ENCODE measurements around the gene WDR49.

WDR49 gene

DNA sequence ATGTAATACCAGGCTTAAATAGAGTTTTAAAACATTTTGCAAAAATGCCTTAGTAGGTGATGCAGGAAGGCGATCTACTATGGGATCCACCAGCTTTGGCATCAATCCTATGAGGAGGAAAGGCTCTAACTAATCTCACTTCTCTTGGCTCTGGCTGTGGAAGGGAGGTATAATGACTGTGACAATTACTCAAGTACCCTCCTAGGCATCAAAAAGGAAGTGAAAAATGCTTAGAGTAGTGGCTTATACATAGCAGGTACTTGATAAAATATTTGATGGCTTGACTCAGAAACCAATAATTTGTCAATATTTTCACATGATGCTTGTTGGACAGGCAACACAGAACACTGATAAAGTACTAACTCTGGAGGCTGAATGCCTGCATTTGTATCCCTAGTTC lies 145.8 kb downstream of the WDR49 start:
- no peaks in the 10 kb centered on the region for H3K27me3 ChIP-seq (ENCODE audit: insufficient read depth, low read length)
- H2AFZ ChIP-seq (ENCODE audit: low read length) = no peak overlapping the region
- no peaks in the 10 kb centered on the region for H3K9me3 ChIP-seq (ENCODE audit: low read length)
- no peaks in the 10 kb centered on the region for H3F3A ChIP-seq (ENCODE audit: insufficient read depth, low read length)
- no peaks in the 10 kb centered on the region for H3K9me2 ChIP-seq (ENCODE audit: low read depth, low read length)
- H4K20me1 ChIP-seq (ENCODE audit: insufficient read depth, low read length) = no peaks in the 10 kb centered on the region
- H3K27ac ChIP-seq (ENCODE audit: low read depth, low read length, poor library complexity, severe bottlenecking) = no peak overlapping the region
- H3K36me3 ChIP-seq (ENCODE audit: insufficient read depth, low read length) = no peaks in the 10 kb centered on the region
- H3K79me2 ChIP-seq (ENCODE audit: insufficient read depth, low read length) = no peaks in the 10 kb centered on the region
- H3K4me3 ChIP-seq (ENCODE audit: low read depth, low read length, poor library complexity, severe bottlenecking) = no peak overlapping the region
- H3K4me1 ChIP-seq (ENCODE audit: insufficient read depth, low read length, severe bottlenecking) = no peaks in the 10 kb centered on the region
- no peak overlapping the region for H3K9ac ChIP-seq (ENCODE audit: low read length)
- no peak for TF ChIP-seq EZH2 (IDR thresholded peaks at IDR 0.05; ENCODE audit: borderline replicate concordance, low read length)
- TF ChIP-seq, protein P1, sequence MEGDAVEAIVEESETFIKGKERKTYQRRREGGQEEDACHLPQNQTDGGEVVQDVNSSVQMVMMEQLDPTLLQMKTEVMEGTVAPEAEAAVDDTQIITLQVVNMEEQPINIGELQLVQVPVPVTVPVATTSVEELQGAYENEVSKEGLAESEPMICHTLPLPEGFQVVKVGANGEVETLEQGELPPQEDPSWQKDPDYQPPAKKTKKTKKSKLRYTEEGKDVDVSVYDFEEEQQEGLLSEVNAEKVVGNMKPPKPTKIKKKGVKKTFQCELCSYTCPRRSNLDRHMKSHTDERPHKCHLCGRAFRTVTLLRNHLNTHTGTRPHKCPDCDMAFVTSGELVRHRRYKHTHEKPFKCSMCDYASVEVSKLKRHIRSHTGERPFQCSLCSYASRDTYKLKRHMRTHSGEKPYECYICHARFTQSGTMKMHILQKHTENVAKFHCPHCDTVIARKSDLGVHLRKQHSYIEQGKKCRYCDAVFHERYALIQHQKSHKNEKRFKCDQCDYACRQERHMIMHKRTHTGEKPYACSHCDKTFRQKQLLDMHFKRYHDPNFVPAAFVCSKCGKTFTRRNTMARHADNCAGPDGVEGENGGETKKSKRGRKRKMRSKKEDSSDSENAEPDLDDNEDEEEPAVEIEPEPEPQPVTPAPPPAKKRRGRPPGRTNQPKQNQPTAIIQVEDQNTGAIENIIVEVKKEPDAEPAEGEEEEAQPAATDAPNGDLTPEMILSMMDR (IDR thresholded peaks at IDR 0.05; ENCODE audit: low read length) = no peak
- H3K4me2 ChIP-seq (ENCODE audit: low read length) = no peak overlapping the region

DNA sequence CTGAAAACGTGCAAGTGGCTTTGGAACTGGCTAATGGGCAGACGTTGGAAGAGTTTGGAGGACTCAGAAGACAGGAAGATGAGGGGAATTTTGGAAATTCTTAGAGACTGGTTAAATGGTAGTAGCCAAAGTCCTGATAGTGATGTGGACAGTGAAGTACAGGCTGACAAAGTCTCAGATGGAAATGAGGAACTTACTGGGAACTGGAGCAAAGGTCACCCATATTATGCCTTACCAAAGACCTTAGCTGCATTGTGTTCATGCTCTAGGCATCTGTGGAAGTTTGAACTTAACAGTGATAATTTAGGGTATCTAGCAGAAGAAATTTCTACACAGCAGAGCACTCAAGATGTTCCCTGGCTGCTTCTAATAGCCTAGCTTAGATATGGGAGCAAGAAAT lies 151.3 kb downstream of the WDR49 start:
- no peaks in the 10 kb centered on the region for H3K9me3 ChIP-seq (ENCODE audit: low read length)
- H3K79me2 ChIP-seq (ENCODE audit: insufficient read depth, low read length) = no peaks in the 10 kb centered on the region
- no peaks in the 10 kb centered on the region for H3K27me3 ChIP-seq (ENCODE audit: insufficient read depth, low read length)
- no peak overlapping the region for H3K27ac ChIP-seq (ENCODE audit: low read depth, low read length, poor library complexity, severe bottlenecking)
- no peak overlapping the region for H3K4me3 ChIP-seq (ENCODE audit: low read depth, low read length, poor library complexity, severe bottlenecking)
- no peaks in the 10 kb centered on the region for H3K9me2 ChIP-seq (ENCODE audit: low read depth, low read length)
- H3K4me1 ChIP-seq (ENCODE audit: insufficient read depth, low read length, severe bottlenecking) = no peaks in the 10 kb centered on the region
- no peak overlapping the region for H3K9ac ChIP-seq (ENCODE audit: low read length)
- H2AFZ ChIP-seq (ENCODE audit: low read length) = no peak overlapping the region
- no peak for TF ChIP-seq EZH2 (IDR thresholded peaks at IDR 0.05; ENCODE audit: borderline replicate concordance, low read length)
- TF ChIP-seq, protein P1 (IDR thresholded peaks at IDR 0.05; ENCODE audit: low read length) = no peak
- no peak overlapping the region for H3K4me2 ChIP-seq (ENCODE audit: low read length)
- H4K20me1 ChIP-seq (ENCODE audit: insufficient read depth, low read length) = no peaks in the 10 kb centered on the region
- no peaks in the 10 kb centered on the region for H3F3A ChIP-seq (ENCODE audit: insufficient read depth, low read length)
- H3K36me3 ChIP-seq (ENCODE audit: insufficient read depth, low read length) = no peaks in the 10 kb centered on the region

DNA sequence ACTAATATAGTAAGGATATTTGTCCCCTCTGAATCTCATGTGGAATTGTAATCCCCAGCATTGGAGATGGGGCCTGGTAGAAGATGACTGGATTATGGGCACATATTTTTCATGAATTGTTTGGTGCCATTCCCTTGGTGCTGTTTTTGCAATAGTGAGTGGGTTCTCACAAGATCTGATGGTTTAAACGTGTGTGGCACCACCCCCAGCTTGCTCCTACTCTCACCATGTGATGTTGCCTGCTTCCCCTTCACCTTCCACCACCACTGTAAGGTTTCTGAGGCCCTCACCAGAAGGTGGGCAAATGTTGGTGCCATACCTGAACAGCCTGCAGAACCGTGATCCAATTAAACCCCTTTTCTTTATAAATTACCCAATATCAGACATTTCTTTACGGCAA lies 151.8 kb downstream of the WDR49 start:
- Histone ChIP-seq H3K79me2 (ENCODE audit: insufficient read depth, low read length) (no peaks in the 10 kb centered on the region), H3K27me3 (ENCODE audit: insufficient read depth, low read length) (no peaks in the 10 kb centered on the region), H3K36me3 (ENCODE audit: insufficient read depth, low read length) (no peaks in the 10 kb centered on the region), H3K4me2 (ENCODE audit: low read length) (no peak overlapping the region), H3K9me3 (ENCODE audit: low read length) (no peaks in the 10 kb centered on the region), H3K27ac (ENCODE audit: low read depth, low read length, poor library complexity, severe bottlenecking) (no peak overlapping the region), H3K4me3 (ENCODE audit: low read depth, low read length, poor library complexity, severe bottlenecking) (no peak overlapping the region), H4K20me1 (ENCODE audit: insufficient read depth, low read length) (no peaks in the 10 kb centered on the region), H2AFZ (ENCODE audit: low read length) (no peak overlapping the region), H3K9me2 (ENCODE audit: low read depth, low read length) (no peaks in the 10 kb centered on the region), H3K4me1 (ENCODE audit: insufficient read depth, low read length, severe bottlenecking) (no peaks in the 10 kb centered on the region), H3F3A (ENCODE audit: insufficient read depth, low read length) (no peaks in the 10 kb centered on the region), H3K9ac (ENCODE audit: low read length) (no peak overlapping the region)
- TF ChIP-seq EZH2 (IDR thresholded peaks at IDR 0.05; ENCODE audit: borderline replicate concordance, low read length) = no peak
- TF ChIP-seq, protein P1 (IDR thresholded peaks at IDR 0.05; ENCODE audit: low read length) = no peak
